OCI-LY7 (cell line): ENCODE results near the gene TRIM36.

ENCODE experiments used
- CTCF ChIP-seq: fragments of 200-600 bp; sonication (generic); conservative IDR thresholded peaks from 2 replicates; pipeline ENCODE4 v1.5.1; 2014; ENCODE audit warnings: mild to moderate bottlenecking, antibody characterized with exemption, low read length, moderate library complexity, mixed read lengths
- EZH2phosphoT487 ChIP-seq: fragments of 200-600 bp; sonication (generic); IDR thresholded peaks from 2 replicates; pipeline ENCODE4 v1.6.1; 2018; ENCODE audit warnings: low read depth, borderline replicate concordance, mild to moderate bottlenecking, mixed run types, antibody characterized with exemption, low read length, moderate library complexity, mixed read lengths

- TF ChIP-seq CTCF: no peak
- TF ChIP-seq EZH2phosphoT487: no peak
These were observed 17.1 kb upstream of the TRIM36 start for GRCh38 chr5:115186794-115187193.
